SK-N-SH treated with all-trans-retinoic acid at 6 μM for 48 hours (cell line): ENCODE results near the gene GNA12.

Source experiments
- ATAC-seq: fragments of 200-7000 bp; cut with Tn5 transposase; 3 replicates; pipeline ENCODE4 v1.9.1; 2020; ENCODE audit warnings: mild to moderate bottlenecking, moderate library complexity
- ARNTL ChIP-seq: fragments of 450-650 bp; formaldehyde crosslinking; IDR thresholded peaks from 2 replicates; pipeline ENCODE4 v1.5.0; 2020; ENCODE audit warnings: low read depth, mild to moderate bottlenecking, moderate library complexity, borderline replicate concordance
- BACH2 ChIP-seq: fragments of 250-450 bp; sonication (Bioruptor Pico); IDR thresholded peaks from 2 replicates; pipeline ENCODE4 v1.9.0; 2021; ENCODE audit warnings: mild to moderate bottlenecking, borderline replicate concordance
- CREB5 ChIP-seq: fragments of 250-450 bp; sonication (Bioruptor Pico); IDR thresholded peaks from 2 replicates; pipeline ENCODE4 v1.5.1; 2020; ENCODE audit warnings: low read depth, mild to moderate bottlenecking, moderate library complexity
- CSDC2 ChIP-seq: fragments of 250-450 bp; sonication (Bioruptor Pico); IDR thresholded peaks from 2 replicates; pipeline ENCODE4 v1.5.0; 2020; ENCODE audit warnings: mild to moderate bottlenecking, moderate library complexity
- CSRNP3 ChIP-seq: fragments of 250-450 bp; sonication (Bioruptor Pico); IDR thresholded peaks from 2 replicates; pipeline ENCODE4 v1.5.1; 2021; ENCODE audit warnings: mild to moderate bottlenecking, moderate library complexity
- ESRRG ChIP-seq: fragments of 250-450 bp; sonication (Bioruptor Pico); IDR thresholded peaks from 2 replicates; pipeline ENCODE4 v1.6.1; 2021; ENCODE audit warnings: mild to moderate bottlenecking
- GLIS3 ChIP-seq: fragments of 250-450 bp; sonication (Bioruptor Pico); IDR thresholded peaks from 2 replicates; pipeline ENCODE4 v1.5.0; 2020; ENCODE audit warnings: mild to moderate bottlenecking, moderate library complexity
- ISL1 ChIP-seq: fragments of 250-450 bp; sonication (Bioruptor Pico); IDR thresholded peaks from 2 replicates; pipeline ENCODE4 v2.1.2; 2022; ENCODE audit warnings: mild to moderate bottlenecking, moderate library complexity
- OSR1 ChIP-seq: fragments of 250-450 bp; sonication (Bioruptor Pico); IDR thresholded peaks from 2 replicates; pipeline ENCODE4 v1.8.0; 2022; ENCODE audit warnings: moderate library complexity, mild to moderate bottlenecking, inconsistent platforms
- POU6F1 ChIP-seq: fragments of 250-450 bp; sonication (Bioruptor Pico); IDR thresholded peaks from 2 replicates; pipeline ENCODE4 v1.8.0; 2021; ENCODE audit warnings: low read depth, mild to moderate bottlenecking, moderate library complexity, borderline replicate concordance
- PPARA ChIP-seq: fragments of 250-450 bp; sonication (Bioruptor Pico); IDR thresholded peaks from 2 replicates; pipeline ENCODE4 v1.5.0; 2020; ENCODE audit warnings: mild to moderate bottlenecking, borderline replicate concordance
- RARB ChIP-seq: fragments of 250-450 bp; sonication (Bioruptor Pico); IDR thresholded peaks from 2 replicates; pipeline ENCODE4 v1.8.0; 2021; ENCODE audit warnings: mild to moderate bottlenecking, moderate library complexity
- SNAI2 ChIP-seq: fragments of 250-450 bp; sonication (Bioruptor Pico); IDR thresholded peaks from 2 replicates; pipeline ENCODE4 v1.5.0; 2020; ENCODE audit warnings: mild to moderate bottlenecking, moderate library complexity
- TOX ChIP-seq: fragments of 250-450 bp; sonication (Bioruptor Pico); IDR thresholded peaks from 2 replicates; pipeline ENCODE4 v1.8.0; 2021; ENCODE audit warnings: mild to moderate bottlenecking, moderate library complexity, borderline replicate concordance
- TSHZ2 ChIP-seq: fragments of 250-450 bp; sonication (Bioruptor Pico); IDR thresholded peaks from 2 replicates; pipeline ENCODE4 v1.5.0; 2020; ENCODE audit warnings: mild to moderate bottlenecking, moderate library complexity
- ZC3H10 ChIP-seq: fragments of 250-450 bp; sonication (Bioruptor Pico); IDR thresholded peaks from 2 replicates; pipeline ENCODE4 v1.5.1; 2021; ENCODE audit warnings: mild to moderate bottlenecking, moderate library complexity
- ZFP3 ChIP-seq: fragments of 250-450 bp; sonication (Bioruptor Pico); IDR thresholded peaks from 2 replicates; pipeline ENCODE4 v1.5.0; 2020; ENCODE audit warnings: mild to moderate bottlenecking, moderate library complexity
- ZFP30 ChIP-seq: fragments of 450-650 bp; formaldehyde crosslinking; IDR thresholded peaks from 2 replicates; pipeline ENCODE4 v1.5.0; 2022; ENCODE audit warnings: mild to moderate bottlenecking, moderate library complexity
- ZNF70 ChIP-seq: fragments of 450-650 bp; formaldehyde crosslinking; IDR thresholded peaks from 2 replicates; pipeline ENCODE4 v1.5.0; 2020; ENCODE audit warnings: mild to moderate bottlenecking, moderate library complexity

The GNA12 gene

GRCh38 chr7:2736411-2736914, 107.6 kb downstream of the GNA12 start (continued):
- TF ChIP-seq CSDC2 (CRISPR knock-in tag) (no peak), SNAI2 (CRISPR knock-in tag) (no peak), ESRRG (CRISPR knock-in tag) (no peak), ARNTL (CRISPR knock-in tag) (no peak), ZFP30 (CRISPR knock-in tag) (no peak), ZC3H10 (CRISPR knock-in tag) (no peak), BACH2 (CRISPR knock-in tag) (no peak), TOX (CRISPR knock-in tag) (no peak), OSR1 (CRISPR knock-in tag) (no peak), ZFP3 (CRISPR knock-in tag) (no peak), ISL1 (no peak), CREB5 (no peak), PPARA (CRISPR knock-in tag) (no peak), GLIS3 (CRISPR knock-in tag) (no peak)

GRCh38 chr7:2735744-2736143, 108.4 kb downstream of the GNA12 start:
- ATAC-seq: no peak
- no peak for TF ChIP-seq TOX (CRISPR knock-in tag)

GRCh38 chr7:2734751-2735571, 109.1 kb downstream of the GNA12 start:
- TF ChIP-seq TSHZ2 (CRISPR knock-in tag): no peak
- no peak for TF ChIP-seq OSR1 (CRISPR knock-in tag)
- TF ChIP-seq ISL1: no peak
- no peak for TF ChIP-seq GLIS3 (CRISPR knock-in tag)
- TF ChIP-seq ZFP3 (CRISPR knock-in tag): no peak
- TF ChIP-seq CSRNP3: no peak
- TF ChIP-seq BACH2 (CRISPR knock-in tag): no peak
- no peak for TF ChIP-seq POU6F1
- no peak for TF ChIP-seq ZNF70 (CRISPR knock-in tag)
- no peak for TF ChIP-seq ZFP30 (CRISPR knock-in tag)
- no peak for TF ChIP-seq RARB (CRISPR knock-in tag)
- TF ChIP-seq CREB5: no peak
- TF ChIP-seq CSDC2 (CRISPR knock-in tag): no peak
- ATAC-seq: no peak
